ENCODE measurements around the gene CORO7. TPM values are rescaled to one million over a fixed set of nuclear protein-coding genes. Genes with fewer than 3 reads are reported as not detected.
"Not testable (repeated sequence)": the region's sequence is repeated elsewhere in the genome, so short reads cannot be mapped to it uniquely, and the experiment has no call there.

The CORO7 gene
- total RNA-seq, 2 donors from 2014 or later, result 140 to 166 TPM

GRCh38 chr16:4337540-4338088 lies 78.8 kb downstream of the CORO7 start:
- ATAC-seq (no peak), DNase-seq (ENCODE audit: low spot score) (no peak)
- Mint-ChIP-seq H3K27me3 (no peaks in the 10 kb centered on the region), H3K4me1 (ENCODE audit: low read depth in 2 of 2) (no peaks in the 10 kb centered on the region), H3K36me3 (no peaks in the 10 kb centered on the region), H3K27ac (no peak overlapping the region), H3K9me3 (no peaks in the 10 kb centered on the region), H3K4me3 (no peak overlapping the region)

DNA sequence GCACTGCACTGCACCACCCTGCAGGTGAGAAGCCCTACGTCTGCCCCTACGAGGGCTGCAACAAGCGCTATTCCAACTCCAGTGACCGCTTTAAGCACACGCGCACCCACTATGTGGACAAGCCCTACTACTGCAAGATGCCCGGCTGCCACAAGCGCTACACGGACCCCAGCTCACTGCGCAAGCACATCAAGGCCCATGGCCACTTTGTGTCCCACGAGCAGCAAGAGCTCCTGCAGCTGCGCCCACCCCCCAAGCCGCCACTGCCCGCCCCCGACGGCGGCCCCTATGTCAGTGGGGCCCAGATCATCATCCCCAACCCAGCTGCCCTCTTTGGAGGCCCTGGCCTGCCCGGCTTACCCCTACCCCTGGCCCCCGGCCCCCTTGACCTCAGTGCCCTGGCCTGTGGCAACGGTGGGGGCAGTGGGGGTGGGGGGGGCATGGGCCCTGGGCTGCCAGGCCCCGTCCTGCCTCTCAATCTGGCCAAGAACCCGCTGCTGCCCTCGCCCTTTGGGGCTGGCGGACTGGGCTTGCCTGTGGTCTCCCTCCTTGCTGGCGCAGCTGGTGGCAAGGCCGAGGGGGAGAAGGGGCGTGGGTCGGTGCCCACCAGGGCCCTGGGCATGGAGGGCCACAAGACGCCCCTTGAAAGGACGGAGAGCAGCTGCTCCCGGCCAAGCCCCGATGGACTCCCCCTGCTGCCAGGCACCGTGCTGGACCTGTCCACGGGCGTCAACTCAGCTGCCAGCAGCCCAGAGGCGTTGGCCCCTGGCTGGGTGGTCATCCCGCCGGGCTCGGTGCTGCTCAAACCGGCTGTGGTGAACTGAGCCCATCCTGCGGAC lies 79.5 kb downstream of the CORO7 start:
- Mint-ChIP-seq H3K36me3 (no peaks in the 10 kb centered on the region), H3K4me3 (no peak overlapping the region), H3K27ac (no peak overlapping the region), H3K27me3 (no peaks in the 10 kb centered on the region), H3K9me3 (no peaks in the 10 kb centered on the region), H3K4me1 (ENCODE audit: low read depth in 2 of 2) (no peaks in the 10 kb centered on the region)
- no peak for DNase-seq (ENCODE audit: low spot score)
- ATAC-seq, result no peak

DNA sequence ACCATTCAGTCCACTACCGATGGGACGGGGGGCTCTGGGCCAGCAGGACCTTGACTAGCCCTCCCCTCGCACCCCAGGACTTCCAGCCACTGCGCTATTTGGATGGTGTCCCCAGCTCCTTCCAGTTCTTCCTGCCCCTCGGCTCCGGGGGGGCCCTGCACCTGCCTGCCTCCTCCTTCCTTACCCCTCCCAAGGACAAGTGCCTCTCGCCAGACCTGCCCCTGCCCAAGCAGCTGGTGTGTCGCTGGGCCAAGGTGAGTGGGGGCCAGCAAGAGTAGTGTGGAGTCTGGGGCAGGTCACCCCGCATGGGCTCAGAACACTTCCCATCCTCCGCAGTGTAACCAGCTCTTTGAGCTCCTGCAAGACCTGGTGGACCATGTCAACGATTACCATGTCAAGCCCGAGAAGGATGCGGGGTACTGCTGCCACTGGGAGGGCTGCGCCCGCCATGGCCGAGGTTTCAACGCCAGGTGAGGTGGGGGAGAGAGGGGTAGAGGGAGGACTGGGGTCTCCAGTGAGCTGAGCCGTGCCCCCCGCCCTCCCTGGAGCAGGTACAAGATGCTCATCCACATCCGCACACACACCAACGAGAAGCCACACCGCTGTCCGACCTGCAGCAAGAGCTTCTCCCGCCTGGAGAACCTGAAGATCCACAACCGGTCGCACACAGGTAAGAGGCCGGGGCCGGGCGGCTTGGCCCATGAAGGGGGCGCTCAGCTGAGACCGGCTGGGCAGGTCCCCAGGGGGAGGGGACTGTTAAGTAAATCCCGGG lies 81.5 kb downstream of the CORO7 start:
- DNase-seq (ENCODE audit: low spot score), result no peak

GRCh38 chr16:4333714-4334113 lies 82.7 kb downstream of the CORO7 start:
- not testable (repeated sequence) for H3K27me3 Mint-ChIP-seq; H3K36me3 Mint-ChIP-seq; H3K4me3 Mint-ChIP-seq; H3K9me3 Mint-ChIP-seq; H3K4me1 Mint-ChIP-seq (ENCODE audit: low read depth in 2 of 2); H3K27ac Mint-ChIP-seq; ATAC-seq; DNase-seq (ENCODE audit: low spot score)

More for the DNA sequence above, 81.5 kb downstream of the CORO7 start:
- H3K27me3 Mint-ChIP-seq, result no peaks in the 10 kb centered on the region
- H3K36me3 Mint-ChIP-seq, result no peaks in the 10 kb centered on the region
- no peaks in the 10 kb centered on the region for H3K4me1 Mint-ChIP-seq (ENCODE audit: low read depth in 2 of 2)
- no peaks in the 10 kb centered on the region for H3K9me3 Mint-ChIP-seq
- H3K27ac Mint-ChIP-seq, result no peak overlapping the region
- no peak overlapping the region for H3K4me3 Mint-ChIP-seq
- ATAC-seq, result no peak

DNA sequence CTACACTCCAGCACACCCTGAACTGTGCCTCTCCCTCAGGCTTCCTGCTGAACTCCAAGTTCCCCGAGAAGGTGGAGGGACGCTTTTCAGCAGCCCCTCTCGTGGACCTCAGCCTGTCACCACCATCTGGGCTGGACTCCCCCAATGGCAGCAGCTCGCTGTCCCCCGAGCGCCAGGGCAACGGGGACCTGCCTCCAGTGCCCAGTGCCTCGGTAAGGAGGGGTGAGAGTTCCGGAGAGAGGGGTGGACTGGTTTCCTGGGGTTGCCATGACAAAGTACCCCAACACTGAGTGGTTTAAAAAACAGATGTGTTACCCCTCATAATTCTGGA lies 83.1 kb downstream of the CORO7 start:
- no peak for DNase-seq (ENCODE audit: low spot score)
- Mint-ChIP-seq H3K4me3 (no peak overlapping the region), H3K4me1 (ENCODE audit: low read depth in 2 of 2) (peaks cover 0 to 2% of the 10 kb centered on the region in 2 donors), H3K27me3 (no peaks in the 10 kb centered on the region), H3K27ac (no peak overlapping the region), H3K9me3 (no peaks in the 10 kb centered on the region), H3K36me3 (no peaks in the 10 kb centered on the region)
- no peak for ATAC-seq

- peaks cover 0 to 2% of the 10 kb centered on the region in 2 donors for H3K4me1 Mint-ChIP-seq (ENCODE audit: low read depth in 2 of 2)
- H3K36me3 Mint-ChIP-seq, result no peaks in the 10 kb centered on the region
- DNase-seq (ENCODE audit: low spot score) (no peak), ATAC-seq (no peak)
- no peaks in the 10 kb centered on the region for H3K27me3 Mint-ChIP-seq
- H3K4me3 Mint-ChIP-seq, result no peak overlapping the region
- H3K27ac Mint-ChIP-seq, result no peak overlapping the region
- no peaks in the 10 kb centered on the region for H3K9me3 Mint-ChIP-seq
Observed at GRCh38 chr16:4332623-4333307, 83.6 kb downstream of the CORO7 start.

DNA sequence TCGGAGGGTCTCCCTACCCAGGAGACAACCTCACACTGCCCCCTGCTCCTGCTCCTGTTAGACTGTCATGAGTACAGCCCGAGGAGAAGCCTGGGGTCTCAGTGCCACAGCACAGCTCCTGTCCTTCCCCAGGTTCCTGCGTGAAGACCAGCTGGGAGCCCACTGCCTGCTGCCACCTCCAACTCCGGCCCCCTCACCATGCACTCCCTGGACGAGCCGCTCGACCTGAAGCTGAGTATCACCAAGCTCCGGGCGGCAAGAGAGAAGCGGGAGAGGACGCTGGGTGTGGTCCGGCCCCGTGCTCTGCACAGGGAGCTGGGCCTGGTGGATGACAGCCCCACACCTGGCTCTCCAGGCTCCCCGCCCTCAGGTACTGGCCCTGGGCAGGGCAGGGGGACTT lies 84.3 kb downstream of the CORO7 start:
- Mint-ChIP-seq H3K9me3 (no peaks in the 10 kb centered on the region), H3K36me3 (no peaks in the 10 kb centered on the region), H3K4me1 (ENCODE audit: low read depth in 2 of 2) (peaks cover 0 to 2% of the 10 kb centered on the region in 2 donors), H3K4me3 (no peak overlapping the region), H3K27me3 (no peaks in the 10 kb centered on the region), H3K27ac (no peak overlapping the region)
- DNase-seq (ENCODE audit: low spot score) (no peak), ATAC-seq (no peak)

DNA sequence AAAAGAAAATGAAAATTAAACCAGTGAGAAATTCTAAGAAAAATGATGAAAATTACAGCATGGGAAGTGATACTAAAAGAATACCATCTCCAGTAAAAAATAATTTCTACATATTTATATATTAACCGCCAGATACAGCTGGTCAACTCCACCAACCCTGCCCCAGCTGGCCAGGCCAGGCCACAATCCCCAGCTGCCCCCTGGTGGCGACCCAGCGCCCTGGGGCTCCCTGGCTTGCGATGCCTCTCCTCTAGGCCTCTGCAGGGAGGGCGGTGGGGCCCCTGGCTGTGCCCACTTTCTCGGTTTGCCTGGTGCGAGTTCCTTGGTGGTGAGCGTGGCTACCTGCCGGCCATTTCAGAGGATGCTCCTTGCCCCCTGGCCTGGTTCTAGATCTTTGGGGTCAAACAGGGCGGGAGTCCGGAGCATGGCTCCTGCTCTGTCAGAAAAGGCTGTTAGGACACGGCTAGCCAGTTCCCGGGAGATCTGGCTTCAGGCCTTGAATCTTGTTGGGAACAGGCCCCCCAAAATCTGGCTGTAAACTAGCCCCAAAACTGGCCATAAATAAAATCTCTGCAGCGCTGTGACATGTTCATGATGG lies 86.0 kb downstream of the CORO7 start:
- Mint-ChIP-seq H3K9me3 (no peaks in the 10 kb centered on the region), H3K27me3 (no peaks in the 10 kb centered on the region), H3K4me1 (ENCODE audit: low read depth in 2 of 2) (peaks cover 0 to 2% of the 10 kb centered on the region in 2 donors), H3K36me3 (no peaks in the 10 kb centered on the region), H3K4me3 (no peak overlapping the region), H3K27ac (no peak overlapping the region)
- DNase-seq (ENCODE audit: low spot score) (peak; percentile 77), ATAC-seq (peak; percentile 74 to 86)

- no peak for DNase-seq (ENCODE audit: low spot score)
- Mint-ChIP-seq H3K27me3 (no peaks in the 10 kb centered on the region), H3K4me1 (ENCODE audit: low read depth in 2 of 2) (peaks cover 0 to 2% of the 10 kb centered on the region in 2 donors), H3K4me3 (no peak overlapping the region), H3K9me3 (no peaks in the 10 kb centered on the region), H3K36me3 (no peaks in the 10 kb centered on the region), H3K27ac (no peak overlapping the region)
- ATAC-seq, result no peak
Observed at GRCh38 chr16:4328782-4329775, 87.3 kb downstream of the CORO7 start.

GRCh38 chr16:4328046-4328781 lies 88.2 kb downstream of the CORO7 start:
- Mint-ChIP-seq H3K36me3 (no peaks in the 10 kb centered on the region), H3K4me3 (no peak overlapping the region)
- no peak for DNase-seq (ENCODE audit: low spot score)

GRCh38 chr16:4327386-4328045 lies 88.9 kb downstream of the CORO7 start:
- peak in 1 of 2 donors; percentile 5 for ATAC-seq
- H3K36me3 Mint-ChIP-seq, result no peaks in the 10 kb centered on the region
- H3K9me3 Mint-ChIP-seq, result no peaks in the 10 kb centered on the region
- no peak overlapping the region for H3K27ac Mint-ChIP-seq
- no peaks in the 10 kb centered on the region for H3K27me3 Mint-ChIP-seq
- peaks cover 0 to 2% of the 10 kb centered on the region in 2 donors for H3K4me1 Mint-ChIP-seq (ENCODE audit: low read depth in 2 of 2)
- H3K4me3 Mint-ChIP-seq, result no peak overlapping the region
- no peak for DNase-seq (ENCODE audit: low spot score)

More at GRCh38 chr16:4328046-4328781, 88.2 kb downstream of the CORO7 start:
- no peaks in the 10 kb centered on the region for H3K9me3 Mint-ChIP-seq
- peak; percentile 47 to 50 for ATAC-seq
- H3K27ac Mint-ChIP-seq, result no peak overlapping the region
- H3K4me1 Mint-ChIP-seq (ENCODE audit: low read depth in 2 of 2), result peaks cover 0 to 2% of the 10 kb centered on the region in 2 donors
- no peaks in the 10 kb centered on the region for H3K27me3 Mint-ChIP-seq

Measured in natural killer cell treated with Interleukin-12 subunit alpha and Interleukin-12 subunit beta and Interleukin-15 and Interleukin-18, amount 100 ng/mL, for 72 hours (primary cell).